Body of pancreas (tissue), 4 donors: ENCODE results near the gene DUOX2. TPM values are rescaled to one million over a fixed set of nuclear protein-coding genes. Genes with fewer than 3 reads are reported as not detected.
"Not testable (repeated sequence)": the region's sequence is repeated elsewhere in the genome, so short reads cannot be mapped to it uniquely, and the experiment has no call there.

Experiments used
- ATAC-seq: fragments of 150-250 bp; one replicate; pipeline ENCODE4 v1.9.1; 2016
- DNase-seq, 4 donors: peaks; one replicate each; pipeline ENCODE4 v3.0.0-alpha.2; 2019
- H3K27ac ChIP-seq, 4 donors: fragments of 200-600 bp; sonication (generic); 1 replicate in 3 of 4; 2 replicates in 1 of 4; pipeline versions ENCODE4 v1.5.1 to v1.6.1; 2016 to 2019; ENCODE audit warnings: mild to moderate bottlenecking in 1 of 4, mixed read lengths in 1 of 4, moderate library complexity in 1 of 4
- H3K27me3 ChIP-seq, 2 donors: fragments of 200-600 bp; sonication (generic); one replicate each; pipeline ENCODE4 v1.6.0; 2016; ENCODE audit warnings: mild to moderate bottlenecking in 1 of 2
- H3K36me3 ChIP-seq, 2 donors: fragments of 200-600 bp; sonication (generic); replicated peaks in 1 of 2; 2 replicates each; pipeline ENCODE4 v1.5.1; 2016; ENCODE audit warnings: low read depth in 2 of 2; ENCODE audit not compliant: insufficient read depth in 1 of 2
- H3K4me1 ChIP-seq: fragments of 200-600 bp; sonication (generic); one replicate; pipeline ENCODE4 v1.6.0; 2016
- H3K4me3 ChIP-seq, 2 donors: fragments of 200-600 bp; sonication (generic); 1 replicate in 1 of 2; 2 replicates in 1 of 2; pipeline ENCODE4 v1.5.1; 2016 to 2019
- H3K9me3 ChIP-seq, 3 donors: fragments of 200-600 bp; sonication (generic); 1 replicate in 2 of 3; 2 replicates in 1 of 3; pipeline ENCODE4 v1.5.1; 2016
- CTCF ChIP-seq, 7 experiments: fragments of 450-650 bp in 4 of 7; fragments of 200-600 bp in 3 of 7; sonication (generic) in 3 of 7; IDR thresholded peaks; one replicate each; pipeline ENCODE4 v1.5.1; 2016 to 2019; ENCODE audit warnings: antibody characterized with exemption in 7 of 7
- POLR2A ChIP-seq, 3 donors: fragments of 450-650 bp; IDR thresholded peaks; one replicate each; pipeline ENCODE4 v1.6.1; 2016; ENCODE audit warnings: antibody characterized with exemption in 3 of 3, mild to moderate bottlenecking in 2 of 3
- WGBS, 2 donors: methylation state at CpG; one replicate each; pipeline ENCODE4 v1.1.5; 2017; 5-methylcytosine and 5-hydroxymethylcytosine counted together
- intact Hi-C: fragments of 100-400 bp; cut with DNase I; formaldehyde crosslinking; loops from one replicate; pipeline ENCODE4 v1.15.1; 2023
- total RNA-seq, 2 donors: library from RNA; depleted of rRNA; stranded (reverse); fragments of >200 nt; gene quantifications; one replicate each; pipeline ENCODE4 v1.1.0, GENCODE V29; 2016

DUOX2 gene
- total RNA-seq, 2 donors from 2014 or later = under 0.01 to 0.26 TPM

GRCh38 chr15:45107941-45108630 lies 5.9 kb downstream of the DUOX2 start:
- ATAC-seq (no peak), DNase-seq (no peak)
- intact Hi-C loops = no loop called here
- no peak overlapping the region for H3K4me3 ChIP-seq
- TF ChIP-seq CTCF (IDR thresholded peaks at IDR 0.05) = no peak
- no peaks in the 10 kb centered on the region for H3K9me3 ChIP-seq
- no peaks in the 10 kb centered on the region for H3K36me3 ChIP-seq
- H3K4me1 ChIP-seq = peaks cover 14% of the 10 kb centered on the region
- H3K27me3 ChIP-seq = peaks cover 0 to 18% of the 10 kb centered on the region in 2 donors
- 81 to 89% methylated on average over 3 to 10 of the region's 10 CpGs for WGBS, 2 donors
- no peak overlapping the region for H3K27ac ChIP-seq

- Histone ChIP-seq H3K27ac (no peak overlapping the region), H3K9me3 (no peaks in the 10 kb centered on the region), H3K36me3 (no peaks in the 10 kb centered on the region), H3K27me3 (no peaks in the 10 kb centered on the region), H3K4me1 (no peaks in the 10 kb centered on the region), H3K4me3 (no peak overlapping the region)
- ATAC-seq (no peak), DNase-seq (no peak)
- TF ChIP-seq CTCF (IDR thresholded peaks at IDR 0.05) = no peak
- TF ChIP-seq POLR2A (IDR thresholded peaks at IDR 0.05) = no peak
- WGBS, 2 donors = 73 to 77% methylated on average over 15 of the region's 15 CpGs
- intact Hi-C loops = no loop called here
These were observed 7.8 kb downstream of the DUOX2 start for GRCh38 chr15:45106002-45106790.

GRCh38 chr15:45105586-45105985 lies 8.4 kb downstream of the DUOX2 start:
- DNase-seq (no peak), ATAC-seq (no peak)
- 89 to 92% methylated on average over 11 of the region's 11 CpGs for WGBS, 2 donors
- Histone ChIP-seq H3K27ac (no peak overlapping the region), H3K36me3 (no peaks in the 10 kb centered on the region), H3K9me3 (no peaks in the 10 kb centered on the region), H3K4me3 (no peak overlapping the region), H3K27me3 (no peaks in the 10 kb centered on the region), H3K4me1 (no peaks in the 10 kb centered on the region)
- TF ChIP-seq CTCF (IDR thresholded peaks at IDR 0.05) (no peak), POLR2A (IDR thresholded peaks at IDR 0.05) (no peak)
- intact Hi-C loops = no loop called here

GRCh38 chr15:45104170-45104569 lies 9.8 kb downstream of the DUOX2 start:
- 68 to 79% methylated on average over 3 to 9 of the region's 9 CpGs for WGBS, 2 donors
- H3K9me3 ChIP-seq, H3K4me3 ChIP-seq, intact Hi-C loops, H3K27me3 ChIP-seq, H3K27ac ChIP-seq, DNase-seq, H3K36me3 ChIP-seq, ATAC-seq, H3K4me1 ChIP-seq: not testable (repeated sequence)

- Histone ChIP-seq H3K4me3 (no peak overlapping the region), H3K27ac (no peak overlapping the region), H3K9me3 (no peaks in the 10 kb centered on the region), H3K27me3 (no peaks in the 10 kb centered on the region), H3K36me3 (no peaks in the 10 kb centered on the region), H3K4me1 (no peaks in the 10 kb centered on the region)
- DNase-seq (no peak), ATAC-seq (no peak)
- intact Hi-C loops = no loop called here
- WGBS, 2 donors = 91% methylated on average over 6 of the region's 6 CpGs
- no peak for TF ChIP-seq POLR2A (IDR thresholded peaks at IDR 0.05)
- TF ChIP-seq CTCF (IDR thresholded peaks at IDR 0.05) = no peak
These were observed 11.7 kb downstream of the DUOX2 start for GRCh38 chr15:45102226-45102625.
